ENCODE data around the gene CSRNP3.

GRCh38 chr2:165528691-165529090, 59.2 kb downstream of the CSRNP3 start:
- TF ChIP-seq RARB (CRISPR knock-in tag; IDR thresholded peaks at IDR 0.05) (no peak), CHD2 (IDR thresholded peaks at IDR 0.05; ENCODE audit: low read length, partially characterized antibody) (no peak), REST (IDR thresholded peaks at IDR 0.05) (no peak), SMC3 (IDR thresholded peaks at IDR 0.05) (no peak)
